Effector CD4-positive, alpha-beta T cell (primary cell): ENCODE results near the gene ABHD18.
A peak's percentile ranks its signal among the peaks of the same experiment; 100 is the strongest.
"Not testable (repeated sequence)": the region's sequence is repeated elsewhere in the genome, so short reads cannot be mapped to it uniquely, and the experiment has no call there.

Experiments used
- DNase-seq: peaks from one replicate; pipeline ENCODE4 v3.0.0-alpha.2; 2020
- total RNA-seq: gene quantifications from one replicate; lab custom pipeline; 2026; lab: John Stamatoyannopoulos, UW

ABHD18 gene
- total RNA-seq: 37.7 reads per million, percentile 62 among the genes with 10 or more reads in this experiment

GRCh38 chr4:127965062-127965802, at the start of gene ABHD18, which contains the start of gene MFSD8:
ABHD18 (plus strand) TSS chr4:127965406; CDS start chr4:127982956, 17,550 bp downstream.
MFSD8 (minus strand) TSS chr4:127965173; CDS start chr4:127965133, 40 bp downstream.
- DNase-seq: peak; percentile 99

- no peak for DNase-seq
These were observed 48.7 kb upstream of the ABHD18 start for GRCh38 chr4:127916512-127916911.

- no peak for DNase-seq
These were observed 48.1 kb upstream of the ABHD18 start for GRCh38 chr4:127917151-127917550.

- DNase-seq: no peak
These were observed 44.7 kb upstream of the ABHD18 start for GRCh38 chr4:127920521-127920920.

GRCh38 chr4:127922226-127922625, 43.0 kb upstream of the ABHD18 start:
- DNase-seq: no peak

- not testable (repeated sequence) for DNase-seq
These were observed 39.5 kb upstream of the ABHD18 start for GRCh38 chr4:127925720-127926119.

- no peak for DNase-seq
These were observed 35.0 kb upstream of the ABHD18 start for GRCh38 chr4:127930175-127930574.

GRCh38 chr4:127931836-127932235, 33.4 kb upstream of the ABHD18 start:
- DNase-seq: not testable (repeated sequence)

GRCh38 chr4:127936974-127937373, 28.2 kb upstream of the ABHD18 start:
- no peak for DNase-seq

- DNase-seq: no peak
These were observed 8.1 kb upstream of the ABHD18 start for GRCh38 chr4:127957105-127957504.

- DNase-seq: no peak
These were observed 5.4 kb upstream of the ABHD18 start for GRCh38 chr4:127959794-127960193.

- not testable (repeated sequence) for DNase-seq
These were observed 1.4 kb upstream of the ABHD18 start for GRCh38 chr4:127963633-127964398.

- DNase-seq: not testable (repeated sequence)
These were observed 662 bp upstream of the ABHD18 start for GRCh38 chr4:127964426-127965061.

GRCh38 chr4:127965803-127966175, 583 bp downstream of the ABHD18 start:
- DNase-seq: peak; percentile 61

GRCh38 chr4:127967141-127967775, 2.1 kb downstream of the ABHD18 start:
- no peak for DNase-seq

- DNase-seq: no peak
These were observed 3.4 kb downstream of the ABHD18 start for GRCh38 chr4:127968586-127968985.

GRCh38 chr4:127970925-127971324, 5.7 kb downstream of the ABHD18 start:
- not testable (repeated sequence) for DNase-seq

GRCh38 chr4:127975121-127975770, 10.0 kb downstream of the ABHD18 start:
- DNase-seq: no peak

- no peak for DNase-seq
These were observed 13.7 kb downstream of the ABHD18 start for GRCh38 chr4:127978930-127979329.

GRCh38 chr4:127982445-127982844, 17.2 kb downstream of the ABHD18 start:
- DNase-seq: no peak

GRCh38 chr4:127985989-127986388, 20.8 kb downstream of the ABHD18 start:
- no peak for DNase-seq

- DNase-seq: no peak
These were observed 23.4 kb downstream of the ABHD18 start for GRCh38 chr4:127988638-127989037.
